ENCODE results near the gene KRT6A.

Gene KRT6A

GRCh38 chr12:52524898-52525591, 32.0 kb upstream of the KRT6A start:
- in situ Hi-C loops (cut with HindIII; ENCODE audit: low sequenced_read_pairs) = loop anchor here (5.0 kb wide), 1 partner anchor 42 kb away; no protein-coding TSS in a partner anchor

DNA sequence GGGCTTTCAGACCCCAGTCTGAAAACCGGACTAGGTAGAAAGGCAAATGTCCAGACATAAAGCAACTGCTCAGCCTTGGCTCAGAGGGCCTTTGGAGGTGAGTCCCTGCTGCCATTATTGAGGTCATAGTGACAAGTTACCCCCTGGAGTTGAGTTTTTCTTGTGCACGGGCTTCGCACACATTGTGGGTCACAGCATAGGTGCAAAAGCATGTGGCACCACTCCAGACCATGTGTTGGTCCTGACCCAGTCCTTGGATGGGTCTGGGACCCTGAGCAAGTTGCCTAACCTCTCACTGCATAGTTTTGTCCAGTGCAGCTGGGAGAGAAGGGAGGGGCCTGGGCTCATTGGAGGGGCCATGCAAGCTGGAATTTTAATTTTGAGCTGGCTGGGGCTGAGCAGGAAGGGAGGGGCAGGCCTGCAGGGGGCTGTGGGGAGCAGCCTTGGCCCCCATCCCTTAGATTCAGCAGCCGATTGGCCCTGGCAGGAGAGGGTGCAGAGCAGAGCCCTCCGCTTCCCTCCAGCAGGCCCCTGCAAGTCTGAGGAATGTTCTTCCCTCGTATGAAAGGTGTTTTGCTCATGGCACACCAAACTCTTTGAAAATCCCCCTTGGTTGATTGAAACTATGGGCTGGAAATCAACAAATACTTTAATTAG, 31.3 kb upstream of the KRT6A start:
- in situ Hi-C loops (cut with HindIII; ENCODE audit: low sequenced_read_pairs) = loop anchor here (5.0 kb wide), 1 partner anchor 43 kb away; no protein-coding TSS in a partner anchor

- in situ Hi-C loops (cut with HindIII; ENCODE audit: low sequenced_read_pairs) = loop anchor here (5.0 kb wide), 1 partner anchor 43 kb away; no protein-coding TSS in a partner anchor
These were observed 30.8 kb upstream of the KRT6A start for GRCh38 chr12:52523824-52524223.

- in situ Hi-C loops (cut with HindIII; ENCODE audit: low sequenced_read_pairs) = loop anchor here (5.0 kb wide), 1 partner anchor 45 kb away; no protein-coding TSS in a partner anchor
These were observed 29.4 kb upstream of the KRT6A start for GRCh38 chr12:52522346-52523011.

DNA sequence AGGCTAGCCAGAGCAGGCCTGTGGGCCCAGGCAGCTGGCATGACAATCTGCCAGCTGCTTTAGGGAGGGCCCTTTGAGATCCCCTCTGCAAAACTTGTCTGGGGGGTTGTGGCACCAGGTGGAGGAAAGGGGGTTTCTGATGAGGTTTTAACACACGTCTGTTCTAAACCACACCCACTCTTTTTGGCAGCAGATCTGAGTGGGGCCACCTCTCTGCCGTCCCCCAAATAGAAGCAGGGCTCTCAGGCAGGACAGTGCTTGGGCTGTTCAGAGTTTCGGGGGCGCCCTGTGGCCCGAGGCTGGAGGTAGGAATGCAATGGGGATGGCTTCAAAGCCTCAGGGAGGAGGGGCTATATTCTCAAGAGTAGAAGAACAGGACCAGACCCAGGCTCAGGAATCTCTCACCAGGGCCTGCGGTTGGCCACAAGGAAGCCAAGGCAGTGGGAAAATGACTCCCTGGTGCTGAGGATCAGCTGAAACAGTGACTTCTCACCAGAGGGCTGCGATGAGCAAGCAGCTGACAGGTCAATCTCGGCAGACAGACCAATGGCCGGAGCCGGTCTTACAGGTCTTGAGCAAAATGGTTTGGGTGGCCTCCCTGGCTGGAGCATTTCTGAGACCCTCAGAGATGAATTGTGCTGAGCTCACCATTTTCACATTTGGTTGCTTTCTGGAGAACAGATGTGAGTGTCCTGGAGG, 28.7 kb upstream of the KRT6A start:
- in situ Hi-C loops (cut with HindIII; ENCODE audit: low sequenced_read_pairs) = loop anchor here (5.0 kb wide), 1 partner anchor 46 kb away; no protein-coding TSS in a partner anchor

DNA sequence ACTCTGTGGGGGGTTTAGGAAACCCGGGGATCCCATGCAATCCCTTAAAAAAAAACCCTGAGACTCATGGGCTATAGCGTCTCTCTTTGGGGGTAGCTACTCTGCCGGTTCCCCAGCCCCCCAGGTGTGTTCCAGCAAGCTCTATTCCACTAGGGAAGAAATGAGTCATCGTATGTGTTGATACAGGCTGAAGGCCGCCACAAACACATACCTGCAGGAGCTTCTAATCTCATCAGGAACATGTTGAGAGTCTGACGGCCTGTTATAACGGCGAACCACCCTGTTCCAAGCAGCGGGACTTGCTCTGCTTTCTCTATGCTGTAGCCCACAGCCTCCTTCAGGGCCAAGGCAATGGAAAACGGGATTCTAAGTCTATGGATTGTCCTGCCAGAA, 28.1 kb upstream of the KRT6A start:
- in situ Hi-C loops (cut with HindIII; ENCODE audit: low sequenced_read_pairs) = loop anchor here (5.0 kb wide), 1 partner anchor 46 kb away; no protein-coding TSS in a partner anchor

DNA sequence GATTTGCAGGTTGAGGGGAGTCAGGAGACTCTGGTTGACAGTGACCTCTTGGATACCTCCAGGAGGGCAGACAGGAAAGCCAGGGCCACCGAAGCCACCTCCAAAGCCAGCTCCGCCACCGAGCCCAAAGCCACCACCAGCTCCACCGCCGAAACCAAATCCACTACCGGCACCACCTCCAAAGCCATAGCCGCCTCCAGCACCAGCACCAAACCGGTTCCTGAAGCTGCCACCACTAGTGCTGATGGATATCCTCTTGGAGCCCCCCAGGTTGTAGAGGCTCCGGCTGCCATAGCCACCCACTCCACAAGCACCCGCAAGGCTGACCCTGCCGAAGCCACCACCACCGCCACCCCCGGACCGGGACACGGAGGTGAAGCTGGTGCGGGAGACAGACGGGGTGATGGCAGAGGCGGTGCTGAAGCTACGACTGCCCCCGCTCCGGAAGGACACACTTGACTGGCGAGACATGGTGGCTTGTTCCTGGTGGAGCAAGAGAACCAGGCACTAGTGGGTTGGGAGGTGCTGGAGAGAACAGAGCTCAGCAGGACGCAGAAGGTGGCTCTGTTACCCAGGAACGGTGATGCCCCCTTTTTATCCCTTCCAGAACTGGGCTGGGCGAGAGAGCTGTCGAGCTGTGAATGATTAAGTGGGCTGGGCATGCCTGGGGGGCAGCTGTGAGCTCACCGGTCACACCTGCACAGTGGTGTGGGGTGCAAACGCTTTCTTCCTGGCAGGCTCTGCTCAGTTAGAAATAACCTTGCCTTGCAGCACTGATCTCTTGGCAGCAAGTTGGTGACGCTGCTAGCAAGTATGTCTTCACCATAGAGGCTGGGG, 27.0 kb upstream of the KRT6A start, which contains the start of gene KRT5:
Gene KRT5, minus strand, starts transcription at position 569 of the 837 bp plus-strand sequence. Its CDS starts 98 bp downstream, at position 471.
- in situ Hi-C loops (cut with HindIII; ENCODE audit: low sequenced_read_pairs) = loop anchor here (5.0 kb wide), 1 partner anchor 47 kb away; no protein-coding TSS in a partner anchor

GRCh38 chr12:52519387-52519703, 26.3 kb upstream of the KRT6A start:
- in situ Hi-C loops (cut with HindIII; ENCODE audit: low sequenced_read_pairs) = no loop called here

GRCh38 chr12:52518574-52519386, 25.7 kb upstream of the KRT6A start:
- in situ Hi-C loops (cut with HindIII; ENCODE audit: low sequenced_read_pairs) = no loop called here

- in situ Hi-C loops (cut with HindIII; ENCODE audit: low sequenced_read_pairs) = no loop called here
These were observed 24.8 kb upstream of the KRT6A start for GRCh38 chr12:52517888-52518287.

DNA sequence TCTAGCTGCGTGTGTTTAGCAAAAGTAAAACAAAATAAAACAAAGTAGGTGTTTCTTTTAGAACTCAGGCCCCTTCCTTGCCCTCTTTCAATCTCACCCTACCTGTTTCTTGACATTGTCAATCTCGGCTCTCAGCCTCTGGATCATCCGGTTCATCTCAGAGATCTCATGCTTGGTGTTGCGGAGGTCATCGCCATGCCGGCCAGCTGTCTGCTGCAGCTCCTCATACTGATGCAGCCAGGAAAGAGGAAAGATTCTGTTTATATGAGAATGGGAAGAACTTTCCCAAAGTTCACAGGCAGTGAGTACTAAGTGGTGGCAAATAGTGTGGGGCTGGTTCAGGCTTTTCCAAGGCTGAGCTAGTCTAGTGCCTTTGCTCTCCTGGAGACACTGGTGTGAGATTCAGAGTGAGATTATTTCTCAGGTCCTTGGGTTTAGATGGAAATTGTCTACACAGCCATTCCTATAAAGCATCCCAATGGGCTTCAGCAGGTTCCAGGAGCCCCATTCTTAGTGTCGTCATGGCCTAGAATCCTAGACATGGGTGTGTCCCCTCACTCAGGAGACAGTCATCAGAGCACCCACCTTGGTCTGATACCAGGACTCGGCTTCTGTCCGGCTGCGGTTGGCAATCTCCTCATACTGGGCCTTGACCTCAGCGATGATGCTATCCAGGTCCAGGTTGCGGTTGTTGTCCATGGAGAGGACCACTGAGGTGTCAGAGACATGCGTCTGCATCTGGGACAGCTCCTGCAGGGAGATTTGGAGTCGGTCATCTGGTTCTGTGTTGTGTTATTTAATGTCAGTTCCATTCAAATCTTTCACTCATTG, 24.2 kb upstream of the KRT6A start:
- in situ Hi-C loops (cut with HindIII; ENCODE audit: low sequenced_read_pairs) = no loop called here

GRCh38 chr12:52515927-52516831, 23.1 kb upstream of the KRT6A start:
- in situ Hi-C loops (cut with HindIII; ENCODE audit: low sequenced_read_pairs) = no loop called here

DNA sequence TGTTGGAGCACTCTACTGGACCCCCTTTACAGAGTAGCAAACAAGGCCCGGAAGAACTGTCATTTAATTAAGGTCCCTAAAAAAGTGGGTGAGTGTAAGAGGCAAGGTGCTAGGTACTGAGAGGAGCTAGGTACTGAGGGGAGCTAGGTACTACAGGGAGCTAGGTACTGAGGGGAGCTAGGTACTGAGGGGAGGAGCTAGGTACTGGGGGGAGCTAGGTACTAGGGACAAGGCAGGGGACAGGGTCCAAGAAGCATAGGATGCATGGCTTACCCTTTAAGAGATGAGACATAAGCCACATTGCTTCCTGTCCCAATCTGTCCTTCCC, 22.2 kb upstream of the KRT6A start:
- in situ Hi-C loops (cut with HindIII; ENCODE audit: low sequenced_read_pairs) = no loop called here

DNA sequence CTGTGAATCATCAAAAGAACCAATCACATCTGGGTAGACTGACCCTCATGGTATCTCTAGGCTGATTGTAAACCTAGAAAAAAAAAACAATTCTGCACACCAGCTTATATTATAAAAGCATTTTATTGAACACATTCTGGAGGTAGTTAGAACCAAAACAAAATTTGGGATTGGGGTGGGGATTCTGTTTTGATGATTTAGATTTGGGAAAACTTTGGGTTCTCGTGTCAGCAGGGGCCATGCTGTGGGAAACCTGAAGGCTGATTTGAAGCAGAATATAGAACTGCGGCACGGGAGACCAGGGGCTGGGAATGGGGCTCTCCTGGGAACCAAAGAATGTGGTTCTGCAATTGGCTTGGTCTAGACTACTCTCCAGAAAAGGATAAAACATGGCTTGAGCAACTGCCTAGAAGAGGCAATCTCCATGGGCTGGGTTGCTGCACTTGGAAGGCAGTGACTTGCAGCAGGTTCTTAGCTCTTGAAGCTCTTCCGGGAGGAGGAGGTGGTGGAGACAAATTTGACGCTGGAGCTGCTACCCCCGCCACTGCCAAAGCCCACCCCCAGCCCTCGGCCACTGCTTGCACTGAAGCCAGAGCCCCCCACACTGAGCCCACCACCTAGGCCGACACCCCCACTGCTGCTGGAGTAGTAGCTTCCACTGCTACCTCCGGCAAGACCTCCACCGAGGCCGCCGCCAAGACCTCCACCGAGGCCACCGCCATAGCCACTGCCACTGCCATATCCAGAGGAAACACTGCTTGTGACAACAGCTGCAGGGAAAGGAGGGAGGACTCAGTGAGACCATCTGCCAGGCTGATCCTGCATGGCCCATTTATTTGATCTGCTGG, 21.6 kb upstream of the KRT6A start:
- in situ Hi-C loops (cut with HindIII; ENCODE audit: low sequenced_read_pairs) = no loop called here

GRCh38 chr12:52513736-52514135, 20.7 kb upstream of the KRT6A start:
- in situ Hi-C loops (cut with HindIII; ENCODE audit: low sequenced_read_pairs) = no loop called here

GRCh38 chr12:52508211-52508610, 15.2 kb upstream of the KRT6A start:
- in situ Hi-C loops (cut with HindIII; ENCODE audit: low sequenced_read_pairs) = no loop called here

Data from endothelial cell of hepatic sinusoid (primary cell).